ENCODE measurements around the gene AGBL1. TPM values are rescaled to one million over a fixed set of nuclear protein-coding genes. Genes with fewer than 3 reads are reported as not detected.

Gene AGBL1
- total and polyA plus RNA-seq, 2 donors (not counting 1 experiment from before 2014, with no cell fraction given): not detected

GRCh38 chr15:86278586-86278985 lies 198.9 kb downstream of the AGBL1 start:
- no peak for ATAC-seq (ENCODE audit: low read depth)
- ChIA-PET POLR2A (no interaction called here), CTCF (no interaction called here)
- H3K4me1 Mint-ChIP-seq: no peaks in the 10 kb centered on the region
- no peaks in the 10 kb centered on the region for H3K79me2 ChIP-seq (ENCODE audit: control insufficient read depth, insufficient read depth, low read length)
- H3K27ac ChIP-seq (ENCODE audit: low read length in 2 of 2): no peak overlapping the region
- no peak overlapping the region for H3K4me2 ChIP-seq (replicated peaks; ENCODE audit: low read depth, low read length, poor library complexity, severe bottlenecking)
- no peak overlapping the region for H3K27ac Mint-ChIP-seq
- WGBS (ENCODE audit: insufficient coverage): 93% methylated on average over 4 of the region's 5 CpGs
- no peak for DNase-seq
- no peaks in the 10 kb centered on the region for H3K9me3 Mint-ChIP-seq (ENCODE audit: insufficient read depth)
- H3K4me3 ChIP-seq (ENCODE audit: control extremely low read depth in 1 of 5, extremely low read depth in 1 of 5, insufficient read depth in 1 of 5, low read depth in 2 of 5, low read length in 4 of 5): no peak overlapping the region
- TF ChIP-seq EZH2 (IDR thresholded peaks at IDR 0.05; ENCODE audit: borderline replicate concordance, insufficient read depth, low read depth, low read length, poor library complexity, severe bottlenecking) (no peak), CTCF (IDR thresholded peaks at IDR 0.05) (no peak)
- no peak overlapping the region for H2AFZ ChIP-seq (ENCODE audit: insufficient read depth, low read depth, low read length, poor library complexity, severe bottlenecking)
- no peaks in the 10 kb centered on the region for H3K36me3 ChIP-seq (replicated peaks in 1 of 2; ENCODE audit: control extremely low read depth in 1 of 2, control insufficient read depth in 1 of 2, extremely low read depth in 1 of 2, insufficient read depth in 2 of 2, low read length in 1 of 2)
- H3K4me3 Mint-ChIP-seq: no peak overlapping the region
- no peaks in the 10 kb centered on the region for H3K27me3 ChIP-seq (replicated peaks in 1 of 4; ENCODE audit: control extremely low read depth in 1 of 4, control insufficient read depth in 3 of 4, insufficient read depth in 4 of 4, low read length in 3 of 4)
- H3K4me1 ChIP-seq (ENCODE audit: control insufficient read depth in 2 of 2, insufficient read depth in 2 of 2, low read length in 2 of 2): no peaks in the 10 kb centered on the region
- no peaks in the 10 kb centered on the region for H3K27me3 Mint-ChIP-seq
- intact Hi-C loops (cut with micrococcal nuclease): no loop called here
- H3K9ac ChIP-seq (ENCODE audit: low read length): no peak overlapping the region
- H4K20me1 ChIP-seq (ENCODE audit: control insufficient read depth, insufficient read depth, low read length, poor library complexity, severe bottlenecking): no peaks in the 10 kb centered on the region
- no peaks in the 10 kb centered on the region for H3K9me3 ChIP-seq (ENCODE audit: control extremely low read depth in 1 of 3, control insufficient read depth in 2 of 3, insufficient read depth in 1 of 3, low read length in 2 of 3)

GRCh38 chr15:86284635-86285034 lies 205.0 kb downstream of the AGBL1 start:
- Mint-ChIP-seq H3K9me3 (ENCODE audit: insufficient read depth) (no peaks in the 10 kb centered on the region), H3K4me1 (no peaks in the 10 kb centered on the region), H3K27ac (no peak overlapping the region), H3K27me3 (no peaks in the 10 kb centered on the region), H3K4me3 (no peak overlapping the region)
- ChIA-PET CTCF (no interaction called here), POLR2A (no interaction called here)
- no peaks in the 10 kb centered on the region for H3K79me2 ChIP-seq (ENCODE audit: control insufficient read depth, insufficient read depth, low read length)
- no peaks in the 10 kb centered on the region for H3K27me3 ChIP-seq (replicated peaks in 1 of 4; ENCODE audit: control extremely low read depth in 1 of 4, control insufficient read depth in 3 of 4, insufficient read depth in 4 of 4, low read length in 3 of 4)
- H2AFZ ChIP-seq (ENCODE audit: insufficient read depth, low read depth, low read length, poor library complexity, severe bottlenecking): no peak overlapping the region
- TF ChIP-seq EZH2 (IDR thresholded peaks at IDR 0.05; ENCODE audit: borderline replicate concordance, insufficient read depth, low read depth, low read length, poor library complexity, severe bottlenecking) (no peak), CTCF (IDR thresholded peaks at IDR 0.05) (no peak)
- no peak overlapping the region for H3K4me2 ChIP-seq (replicated peaks; ENCODE audit: low read depth, low read length, poor library complexity, severe bottlenecking)
- no peak overlapping the region for H3K4me3 ChIP-seq (ENCODE audit: control extremely low read depth in 1 of 5, extremely low read depth in 1 of 5, insufficient read depth in 1 of 5, low read depth in 2 of 5, low read length in 4 of 5)
- intact Hi-C loops (cut with micrococcal nuclease): no loop called here
- no peaks in the 10 kb centered on the region for H3K36me3 ChIP-seq (replicated peaks in 1 of 2; ENCODE audit: control extremely low read depth in 1 of 2, control insufficient read depth in 1 of 2, extremely low read depth in 1 of 2, insufficient read depth in 2 of 2, low read length in 1 of 2)
- H3K9ac ChIP-seq (ENCODE audit: low read length): no peak overlapping the region
- H3K9me3 ChIP-seq (ENCODE audit: control extremely low read depth in 1 of 3, control insufficient read depth in 2 of 3, insufficient read depth in 1 of 3, low read length in 2 of 3): no peaks in the 10 kb centered on the region
- ATAC-seq (ENCODE audit: low read depth) (no peak), DNase-seq (no peak)
- no peak overlapping the region for H3K27ac ChIP-seq (ENCODE audit: low read length in 2 of 2)
- no peaks in the 10 kb centered on the region for H3K4me1 ChIP-seq (ENCODE audit: control insufficient read depth in 2 of 2, insufficient read depth in 2 of 2, low read length in 2 of 2)
- no peaks in the 10 kb centered on the region for H4K20me1 ChIP-seq (ENCODE audit: control insufficient read depth, insufficient read depth, low read length, poor library complexity, severe bottlenecking)

All from B cell (primary cell).